Skeletal muscle satellite cell (primary cell): ENCODE measurements around the gene NCOA7.
"Not testable (repeated sequence)": the region's sequence is repeated elsewhere in the genome, so short reads cannot be mapped to it uniquely, and the experiment has no call there.

ENCODE experiments used
- H3K27me3 ChIP-seq: 2 replicates; pipeline ENCODE4 v1.7.0; 2013; ENCODE audit warnings: low read length; ENCODE audit not compliant: control insufficient read depth, insufficient read depth
- H3K36me3 ChIP-seq: 2 replicates; pipeline ENCODE4 v1.7.0; 2013; ENCODE audit warnings: mild to moderate bottlenecking, control low read depth, low read length; ENCODE audit not compliant: insufficient read depth
- H3K4me1 ChIP-seq: 2 replicates; pipeline ENCODE4 v1.7.0; 2013; ENCODE audit warnings: low read length; ENCODE audit not compliant: control insufficient read depth, insufficient read depth
- H3K4me2 ChIP-seq: 2 replicates; pipeline ENCODE4 v1.7.0; 2013; ENCODE audit warnings: mild to moderate bottlenecking, low read length
- H3K4me3 ChIP-seq: 2 replicates; pipeline ENCODE4 v1.7.0; 2013; ENCODE audit warnings: low read length
- H3K9ac ChIP-seq: 2 replicates; pipeline ENCODE4 v1.7.0; 2013; ENCODE audit warnings: mild to moderate bottlenecking, low read depth, low read length, moderate library complexity
- H3K9me3 ChIP-seq: replicated peaks from 2 replicates; pipeline ENCODE4 v1.7.0; 2013; ENCODE audit warnings: mild to moderate bottlenecking, control low read depth, low read length

Gene NCOA7

GRCh38 chr6:125904871-125905270 lies 114.1 kb downstream of the NCOA7 start:
- H3K36me3 ChIP-seq: peaks cover 2% of the 10 kb centered on the region
- H3K9me3 ChIP-seq: no peaks in the 10 kb centered on the region
- H3K9ac ChIP-seq: no peak overlapping the region
- H3K4me2 ChIP-seq: no peak overlapping the region
- no peak overlapping the region for H3K4me3 ChIP-seq
- H3K27me3 ChIP-seq: no peaks in the 10 kb centered on the region
- peaks cover 4% of the 10 kb centered on the region for H3K4me1 ChIP-seq

- H3K4me2 ChIP-seq: no peak overlapping the region
- H3K27me3 ChIP-seq: no peaks in the 10 kb centered on the region
- H3K4me1 ChIP-seq: peaks cover 9% of the 10 kb centered on the region
- no peaks in the 10 kb centered on the region for H3K36me3 ChIP-seq
- H3K4me3 ChIP-seq: no peak overlapping the region
- no peaks in the 10 kb centered on the region for H3K9me3 ChIP-seq
- no peak overlapping the region for H3K9ac ChIP-seq
Observed at GRCh38 chr6:125906158-125906998, 115.6 kb downstream of the NCOA7 start.

GRCh38 chr6:125910527-125910926 lies 119.8 kb downstream of the NCOA7 start:
- no peaks in the 10 kb centered on the region for H3K36me3 ChIP-seq
- no peak overlapping the region for H3K4me3 ChIP-seq
- H3K4me2 ChIP-seq: no peak overlapping the region

DNA sequence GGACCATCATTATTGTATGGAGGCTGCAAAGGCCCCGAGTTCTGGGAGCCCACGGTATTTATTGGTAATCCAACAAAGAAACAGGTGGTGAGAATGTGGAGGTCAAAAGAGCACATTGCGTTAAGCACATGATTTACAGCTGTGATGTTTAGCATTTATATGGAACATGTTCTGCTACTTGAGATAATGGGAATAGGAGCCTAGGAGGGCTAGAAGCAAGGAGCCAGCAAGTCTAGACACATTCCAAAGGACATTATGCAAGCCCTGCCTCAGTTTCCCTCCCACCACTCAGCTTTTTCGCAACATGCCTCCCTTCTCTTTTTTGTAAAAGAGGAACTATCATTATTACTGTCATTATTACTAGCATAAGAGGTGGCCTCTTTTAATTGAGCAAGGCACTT lies 120.3 kb downstream of the NCOA7 start:
- not testable (repeated sequence) for H3K9me3 ChIP-seq, H3K27me3 ChIP-seq, H3K4me2 ChIP-seq, H3K4me3 ChIP-seq, H3K9ac ChIP-seq, H3K36me3 ChIP-seq
- H3K4me1 ChIP-seq: peaks cover 15% of the 10 kb centered on the region

More at GRCh38 chr6:125910527-125910926, 119.8 kb downstream of the NCOA7 start:
- Histone ChIP-seq H3K9ac (no peak overlapping the region), H3K9me3 (no peaks in the 10 kb centered on the region), H3K27me3 (no peaks in the 10 kb centered on the region), H3K4me1 (peaks cover 15% of the 10 kb centered on the region)

GRCh38 chr6:125912430-125912829 lies 121.7 kb downstream of the NCOA7 start:
- not testable (repeated sequence) for H3K9me3 ChIP-seq, H3K4me2 ChIP-seq, H3K4me3 ChIP-seq, H3K27me3 ChIP-seq, H3K36me3 ChIP-seq, H3K9ac ChIP-seq
- peaks cover 15% of the 10 kb centered on the region for H3K4me1 ChIP-seq

DNA sequence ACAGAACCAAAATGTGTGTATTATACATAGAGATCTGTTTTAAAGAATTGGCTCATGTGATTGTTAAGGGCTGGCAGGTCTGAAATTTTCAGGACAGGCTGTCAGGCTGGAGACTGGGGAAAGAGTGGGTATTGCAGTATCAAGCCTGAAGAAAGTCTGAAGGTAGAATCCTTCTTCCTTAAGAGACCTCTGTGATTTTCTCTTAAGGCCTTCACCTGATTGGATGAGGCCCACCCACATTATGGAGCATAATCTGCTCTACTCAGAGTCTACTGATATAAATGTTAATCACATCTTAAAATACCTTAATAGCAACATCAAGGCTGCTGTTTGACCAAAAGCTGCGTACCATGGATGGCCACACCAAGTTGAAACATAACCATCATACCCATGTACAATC lies 122.4 kb downstream of the NCOA7 start:
- H3K9me3 ChIP-seq: no peaks in the 10 kb centered on the region
- H3K4me3 ChIP-seq: no peak overlapping the region
- H3K9ac ChIP-seq: no peak overlapping the region
- no peaks in the 10 kb centered on the region for H3K36me3 ChIP-seq
- no peak overlapping the region for H3K4me2 ChIP-seq
- peaks cover 17% of the 10 kb centered on the region for H3K4me1 ChIP-seq
- H3K27me3 ChIP-seq: no peaks in the 10 kb centered on the region

- peaks cover 24% of the 10 kb centered on the region for H3K4me1 ChIP-seq
- H3K36me3 ChIP-seq: no peaks in the 10 kb centered on the region
- H3K4me2 ChIP-seq: peak overlapping the region; percentile 49
- no peak overlapping the region for H3K4me3 ChIP-seq
- H3K9me3 ChIP-seq: no peaks in the 10 kb centered on the region
- H3K9ac ChIP-seq: no peak overlapping the region
- H3K27me3 ChIP-seq: no peaks in the 10 kb centered on the region
Observed at GRCh38 chr6:125913864-125914351, 123.1 kb downstream of the NCOA7 start.

- Histone ChIP-seq H3K4me1 (peaks cover 22% of the 10 kb centered on the region), H3K36me3 (peaks cover 20% of the 10 kb centered on the region), H3K4me2 (peak overlapping the region; percentile 73), H3K9ac (peak overlapping the region; percentile 45), H3K27me3 (no peaks in the 10 kb centered on the region), H3K4me3 (no peak overlapping the region), H3K9me3 (no peaks in the 10 kb centered on the region)
Observed at GRCh38 chr6:125918230-125918629, 127.5 kb downstream of the NCOA7 start.

GRCh38 chr6:125918681-125919566 lies 128.2 kb downstream of the NCOA7 start:
- Histone ChIP-seq H3K36me3 (peaks cover 26% of the 10 kb centered on the region), H3K4me3 (peak overlapping the region; percentile 43), H3K4me1 (peaks cover 22% of the 10 kb centered on the region), H3K27me3 (no peaks in the 10 kb centered on the region), H3K9me3 (no peaks in the 10 kb centered on the region), H3K9ac (peak overlapping the region; percentile 51), H3K4me2 (peak overlapping the region; percentile 73)

GRCh38 chr6:125919618-125920017 lies 128.9 kb downstream of the NCOA7 start:
- H3K4me3 ChIP-seq: no peak overlapping the region
- peaks cover 16% of the 10 kb centered on the region for H3K4me1 ChIP-seq
- H3K27me3 ChIP-seq: no peaks in the 10 kb centered on the region
- peak overlapping the region; percentile 73 for H3K4me2 ChIP-seq
- peak overlapping the region; percentile 51 for H3K9ac ChIP-seq
- H3K36me3 ChIP-seq: peaks cover 26% of the 10 kb centered on the region
- no peaks in the 10 kb centered on the region for H3K9me3 ChIP-seq

DNA sequence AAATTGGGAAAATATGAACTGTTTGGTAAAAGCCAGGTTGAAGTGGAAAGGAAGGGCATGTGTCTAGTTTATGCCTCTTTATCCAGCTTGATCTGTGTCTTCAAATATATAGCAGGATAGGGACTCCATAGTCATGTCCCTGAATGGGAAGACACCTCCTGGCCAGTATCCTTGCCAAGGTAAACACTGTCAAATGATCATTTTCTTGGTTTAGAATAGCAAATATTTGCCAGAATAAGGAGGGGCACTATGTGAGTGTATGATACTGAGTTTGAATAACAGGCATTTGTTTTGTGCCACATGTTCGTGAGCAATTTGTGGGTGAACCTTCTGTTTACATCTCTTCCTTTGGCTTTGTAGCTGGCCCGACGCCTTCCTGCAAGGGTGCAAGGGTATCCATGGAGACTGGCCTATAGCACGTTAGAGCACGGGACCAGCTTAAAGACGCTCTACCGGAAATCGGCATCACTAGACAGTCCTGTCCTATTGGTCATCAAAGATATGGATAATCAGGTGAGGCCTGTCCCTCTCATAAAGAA lies 131.6 kb downstream of the NCOA7 start:
- peaks cover 32% of the 10 kb centered on the region for H3K36me3 ChIP-seq
- no peaks in the 10 kb centered on the region for H3K9me3 ChIP-seq
- H3K4me2 ChIP-seq: no peak overlapping the region
- H3K27me3 ChIP-seq: no peaks in the 10 kb centered on the region
- no peak overlapping the region for H3K4me3 ChIP-seq
- H3K9ac ChIP-seq: no peak overlapping the region
- H3K4me1 ChIP-seq: peaks cover 16% of the 10 kb centered on the region
